ELR (cell line): ENCODE results near the gene POU6F2.
"Not testable (repeated sequence)": the region's sequence is repeated elsewhere in the genome, so short reads cannot be mapped to it uniquely, and the experiment has no call there.

Experiments used
- DNase-seq: peaks from one replicate; pipeline ENCODE4 v3.0.0-alpha.2; 2015; ENCODE audit warnings: low read depth

The POU6F2 gene

DNA sequence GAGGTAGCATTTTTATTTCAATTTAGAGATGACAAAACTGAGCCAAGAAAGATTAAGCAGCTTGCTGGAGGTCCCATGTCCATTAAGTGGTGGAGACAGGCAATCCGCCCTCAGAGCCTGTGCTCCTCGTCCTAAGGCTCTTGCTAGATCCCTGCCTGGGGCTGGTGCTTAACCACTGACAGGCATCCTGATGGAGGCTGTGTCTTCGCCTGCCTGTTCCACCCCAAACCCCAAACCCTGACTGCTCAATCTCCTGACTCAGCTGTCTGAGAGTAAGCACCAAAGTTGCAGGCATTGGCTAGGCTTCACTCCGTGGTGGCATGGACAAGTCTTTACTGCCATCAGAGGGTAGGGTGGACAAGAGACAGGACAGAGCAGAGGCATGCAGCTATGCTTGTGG lies 209.4 kb downstream of the POU6F2 start:
- no peak for DNase-seq

DNA sequence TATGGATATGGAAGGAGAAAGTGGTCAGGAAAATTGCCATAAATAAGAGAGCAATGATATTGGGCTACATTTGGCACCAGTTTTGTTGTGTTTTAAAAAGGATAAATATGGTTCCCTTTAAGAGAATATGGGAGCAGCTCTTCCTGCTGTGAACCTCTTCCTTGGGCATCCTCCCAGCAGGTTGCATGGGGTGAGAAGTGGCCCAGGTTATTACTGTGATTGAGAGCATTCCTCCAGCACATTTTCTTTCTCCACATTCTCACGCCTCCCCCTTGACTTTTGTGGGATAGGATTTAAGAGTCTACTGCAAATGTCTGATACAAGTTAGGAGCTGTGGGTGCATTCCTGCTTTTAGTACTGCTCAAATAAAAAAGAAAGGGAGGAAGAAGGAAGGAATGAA lies 214.8 kb downstream of the POU6F2 start:
- no peak for DNase-seq

DNA sequence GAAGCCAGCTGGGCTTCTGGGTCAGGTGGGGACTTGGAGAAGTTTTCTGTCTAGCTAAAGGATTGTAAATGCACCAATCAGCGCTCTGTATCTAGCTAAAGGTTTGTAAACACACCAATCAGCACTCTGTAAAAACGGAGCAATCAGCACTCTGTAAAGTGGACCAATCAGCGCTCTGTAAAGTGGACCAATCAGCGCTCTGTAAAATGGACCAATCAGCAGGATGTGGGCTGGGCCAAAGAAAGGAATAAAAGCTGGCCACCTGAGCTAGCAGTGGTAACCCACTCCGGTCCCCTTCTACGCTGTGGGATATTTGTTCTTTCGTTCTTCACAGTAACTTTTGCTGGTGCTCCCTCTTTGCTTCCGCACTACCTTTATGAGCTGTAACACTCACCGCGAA lies 216.7 kb downstream of the POU6F2 start:
- DNase-seq = not testable (repeated sequence)

DNA sequence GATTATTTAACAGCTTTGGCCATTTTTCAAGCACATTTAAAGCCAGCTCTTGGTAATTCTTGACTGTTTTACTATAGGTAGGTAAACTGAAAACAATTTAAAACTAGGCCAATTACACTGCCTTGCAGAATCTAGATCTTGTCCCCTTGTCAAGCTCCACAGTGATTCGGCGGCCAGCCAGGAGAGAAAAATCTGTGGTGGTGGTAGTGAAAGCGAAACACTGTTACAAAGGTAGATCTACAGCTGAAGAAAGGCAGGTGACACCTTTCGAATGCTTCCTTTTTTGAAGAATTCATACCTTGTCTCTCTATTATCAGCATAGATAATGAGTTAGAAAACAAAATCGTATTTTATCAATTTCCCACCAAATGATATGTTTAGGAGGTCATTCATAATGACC lies 218.3 kb downstream of the POU6F2 start:
- DNase-seq = no peak

DNA sequence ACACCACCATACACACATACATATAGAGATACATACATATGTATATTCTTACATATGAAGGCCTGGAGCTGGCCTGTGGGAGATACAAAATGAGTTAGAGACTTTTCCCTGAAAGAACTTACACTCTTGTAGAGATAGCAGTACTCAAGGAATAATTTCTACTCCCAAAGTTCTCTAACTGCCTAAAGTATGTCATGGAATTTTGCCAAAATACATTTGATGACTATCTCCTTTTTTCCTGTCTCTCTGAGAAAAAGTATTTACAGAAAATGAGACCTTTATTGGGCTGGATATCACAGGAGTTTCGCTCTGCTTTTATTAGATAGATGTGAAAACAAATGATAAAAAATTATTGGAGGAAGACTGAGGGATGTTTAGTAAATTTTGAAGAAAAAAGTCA lies 220.1 kb downstream of the POU6F2 start:
- DNase-seq = no peak

DNA sequence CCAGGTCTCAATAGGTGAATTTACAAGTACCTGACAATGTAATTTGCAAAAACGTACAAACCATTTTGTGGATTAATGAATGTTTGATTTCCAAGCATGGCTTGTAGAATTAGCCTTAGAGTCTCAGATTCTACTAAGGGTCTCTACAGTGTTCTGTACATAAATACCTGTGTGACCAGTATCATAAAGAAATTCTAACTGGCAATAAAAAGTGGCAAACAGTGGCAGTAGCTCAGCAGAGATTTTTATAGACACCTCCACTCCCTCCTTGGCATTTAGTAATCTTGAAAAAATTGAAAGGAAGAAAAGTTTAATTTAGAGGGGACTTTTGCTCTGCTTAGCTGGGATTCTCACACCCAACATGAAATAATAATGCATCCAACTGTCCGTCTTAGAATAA lies 220.8 kb downstream of the POU6F2 start:
- no peak for DNase-seq

DNA sequence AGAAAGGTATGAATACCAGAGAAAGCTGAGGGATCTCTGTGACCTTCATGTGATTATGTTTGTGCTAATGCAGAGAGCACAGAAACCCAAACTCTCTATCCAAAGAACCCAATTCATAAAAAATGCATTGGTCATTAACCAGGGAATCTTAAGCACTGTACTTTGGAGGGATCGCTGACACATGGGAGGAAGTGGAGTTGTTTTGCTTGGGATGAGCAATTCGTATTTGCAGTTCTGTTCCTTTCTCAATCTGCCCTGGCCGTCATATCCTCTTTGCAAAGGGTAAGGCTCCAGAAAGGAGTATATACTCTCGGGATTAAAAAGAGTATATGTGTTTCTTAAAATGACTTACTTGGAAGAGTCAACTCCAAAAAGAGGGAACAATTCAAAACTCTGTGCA lies 221.3 kb downstream of the POU6F2 start:
- no peak for DNase-seq

DNA sequence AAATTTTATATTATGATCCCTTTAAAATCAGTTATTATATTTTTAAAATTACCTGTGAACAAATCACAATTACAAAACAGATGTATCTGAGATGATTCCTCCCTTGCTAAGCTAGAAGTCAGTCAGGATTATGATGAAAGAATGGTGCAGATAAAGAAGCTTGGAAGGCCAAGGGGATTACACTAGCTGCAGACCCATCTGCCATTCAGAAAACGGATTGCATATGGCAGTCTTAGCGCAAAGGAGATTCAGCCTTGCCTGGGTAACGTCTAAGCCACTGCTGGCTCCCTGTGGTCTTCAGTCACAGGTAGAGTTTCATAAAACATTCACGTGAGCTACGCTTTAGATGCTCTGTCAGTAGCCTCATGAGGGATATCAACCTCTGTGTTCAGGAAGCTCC lies 222.2 kb downstream of the POU6F2 start:
- DNase-seq = no peak

DNA sequence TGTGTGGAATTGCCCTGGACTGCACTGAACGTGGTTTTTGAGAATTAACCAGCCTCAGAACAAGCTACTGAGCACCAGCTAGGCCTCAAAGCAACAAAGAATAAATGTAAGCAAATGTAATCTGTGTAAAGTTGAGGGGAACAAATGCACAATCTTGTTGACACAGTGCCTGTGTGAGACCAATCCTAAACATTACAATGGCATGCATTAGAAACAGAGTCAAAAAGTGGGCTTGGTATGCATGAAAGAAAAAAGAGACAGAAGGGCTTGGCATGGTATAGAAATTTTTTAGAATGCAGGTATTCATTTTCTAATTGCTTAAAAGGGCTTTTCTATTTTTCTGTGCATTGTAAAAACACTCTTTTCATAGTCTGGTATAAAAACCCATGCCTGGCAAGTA lies 224.3 kb downstream of the POU6F2 start:
- DNase-seq = no peak

DNA sequence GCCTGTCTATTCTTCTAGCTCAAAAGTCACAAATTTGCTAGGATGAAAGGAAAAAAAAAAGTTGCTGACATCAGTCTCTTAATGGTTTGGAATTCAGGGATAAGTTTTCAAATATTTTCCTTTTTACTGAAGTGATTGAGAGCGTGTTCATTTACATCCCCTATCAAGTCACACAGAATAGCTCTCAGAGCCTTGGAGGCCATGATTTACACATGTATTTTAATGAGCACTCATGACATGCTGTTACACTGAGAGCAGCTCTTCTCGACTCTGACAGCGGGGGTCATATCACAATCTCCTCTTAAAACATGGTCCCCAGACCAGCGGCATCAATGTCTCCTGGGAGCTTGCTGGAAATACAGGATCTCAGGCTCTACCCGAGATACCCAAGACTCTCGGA lies 232.7 kb downstream of the POU6F2 start:
- no peak for DNase-seq

DNA sequence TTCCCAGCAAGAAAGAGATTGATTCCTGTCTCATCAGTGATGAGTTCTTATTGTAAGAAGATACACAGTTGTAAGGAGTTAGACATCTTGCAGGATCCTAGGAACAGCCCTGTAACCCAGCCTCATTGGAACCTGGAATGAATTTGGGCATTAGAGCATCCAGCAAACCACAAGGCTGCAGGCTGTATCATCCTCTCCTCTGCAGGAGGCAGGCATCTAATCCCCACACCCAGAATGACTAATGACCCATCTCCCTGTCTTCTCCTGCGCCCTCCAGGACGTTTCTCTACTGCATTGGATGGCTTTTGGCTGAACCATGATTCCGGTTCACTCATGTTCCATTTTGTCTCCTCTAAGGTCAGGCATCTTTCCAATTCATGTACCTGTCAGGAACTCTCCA lies 233.9 kb downstream of the POU6F2 start:
- no peak for DNase-seq

DNA sequence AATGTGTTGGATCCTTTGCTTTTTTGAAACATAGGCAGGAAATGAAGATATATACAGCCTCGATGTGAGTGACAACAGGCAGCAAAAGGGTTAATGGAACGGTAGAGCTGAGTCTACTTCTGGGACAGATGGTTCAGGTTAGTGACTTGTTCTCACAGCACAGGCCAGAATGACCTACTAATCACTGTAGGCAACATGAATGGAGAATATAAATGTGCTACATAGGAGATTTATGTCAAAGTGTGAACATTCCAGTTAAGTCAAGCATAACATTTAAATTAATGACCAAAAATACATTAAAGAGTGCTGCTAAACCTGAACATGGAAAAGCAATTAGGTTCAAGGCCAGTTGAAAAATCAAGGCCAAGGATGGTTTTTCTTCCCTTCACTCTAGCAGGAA lies 235.2 kb downstream of the POU6F2 start:
- DNase-seq = no peak

DNA sequence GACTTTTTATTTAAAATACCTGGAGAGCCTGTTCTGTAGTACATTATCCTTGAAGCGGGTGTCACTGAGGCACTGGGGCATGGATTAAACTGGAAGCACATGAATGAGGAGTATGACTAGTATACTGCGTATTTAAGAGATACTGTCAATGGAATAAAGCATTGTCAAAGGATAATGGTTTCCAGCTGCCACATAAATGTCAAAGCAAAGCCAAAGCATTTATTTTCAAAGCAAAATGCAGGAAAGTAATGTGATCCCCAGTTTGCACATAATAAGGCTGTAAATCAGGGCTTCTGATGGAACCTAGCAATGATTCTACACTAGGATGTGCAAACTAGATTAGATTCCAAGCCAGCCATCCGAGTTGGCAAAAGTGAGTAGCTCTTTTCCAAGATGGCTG lies 240.1 kb downstream of the POU6F2 start:
- no peak for DNase-seq

DNA sequence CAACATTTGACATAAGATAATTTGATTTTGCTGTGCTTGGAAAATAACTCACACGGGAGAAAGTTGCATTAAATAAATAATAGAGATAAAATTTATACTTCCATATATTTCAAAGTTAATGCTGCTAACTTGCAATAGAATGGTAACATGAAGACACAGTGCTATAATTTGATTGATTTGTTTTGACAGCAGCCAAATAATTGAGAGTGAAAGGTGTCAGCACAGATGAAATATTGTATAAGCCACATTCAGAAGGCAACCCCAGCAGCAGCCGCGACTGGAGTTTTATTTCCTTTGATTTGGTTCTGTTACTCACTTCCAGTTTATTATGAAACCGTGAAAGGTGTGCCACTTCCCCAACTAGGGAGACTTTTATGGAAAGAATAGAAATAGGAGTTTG lies 242.2 kb downstream of the POU6F2 start:
- no peak for DNase-seq

DNA sequence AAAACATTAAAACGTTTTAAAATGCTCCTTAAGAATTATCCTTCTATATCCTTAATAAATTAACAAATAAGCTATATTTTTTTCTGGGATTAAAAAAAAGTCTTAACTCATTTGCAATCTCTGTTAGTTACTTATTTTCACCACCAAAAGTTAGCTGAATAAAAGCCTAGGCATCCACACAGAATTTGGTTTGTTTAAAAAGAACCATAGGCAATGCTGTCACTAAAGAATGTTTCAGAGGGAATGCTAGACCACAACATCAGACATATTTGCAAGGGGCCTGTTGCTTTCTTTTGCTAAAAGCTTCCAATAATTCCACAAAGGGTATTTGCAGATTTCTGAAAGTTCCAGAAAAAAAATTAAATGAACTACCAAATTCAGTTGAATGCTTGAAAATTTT lies 244.2 kb downstream of the POU6F2 start:
- DNase-seq = no peak

DNA sequence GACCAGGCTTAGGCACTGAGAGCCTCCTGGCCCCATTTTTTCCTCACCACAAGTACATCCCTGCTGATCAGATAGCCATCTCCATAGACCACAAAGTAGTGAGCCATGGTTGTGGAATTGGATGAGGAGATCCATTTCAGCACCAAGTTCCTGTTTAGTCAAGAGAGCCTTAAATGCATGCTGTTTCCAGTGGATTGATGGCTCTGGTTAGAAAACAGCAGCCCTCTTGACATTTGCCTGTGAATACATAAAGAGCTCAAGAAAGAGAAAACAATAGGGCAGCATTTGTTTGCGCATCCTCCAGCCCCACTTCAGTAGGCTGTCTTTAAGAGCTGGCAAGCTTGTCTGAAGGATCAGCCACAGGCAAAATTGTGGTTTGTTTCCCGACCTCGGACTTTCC lies 251.2 kb downstream of the POU6F2 start:
- peak; percentile 37 for DNase-seq

DNA sequence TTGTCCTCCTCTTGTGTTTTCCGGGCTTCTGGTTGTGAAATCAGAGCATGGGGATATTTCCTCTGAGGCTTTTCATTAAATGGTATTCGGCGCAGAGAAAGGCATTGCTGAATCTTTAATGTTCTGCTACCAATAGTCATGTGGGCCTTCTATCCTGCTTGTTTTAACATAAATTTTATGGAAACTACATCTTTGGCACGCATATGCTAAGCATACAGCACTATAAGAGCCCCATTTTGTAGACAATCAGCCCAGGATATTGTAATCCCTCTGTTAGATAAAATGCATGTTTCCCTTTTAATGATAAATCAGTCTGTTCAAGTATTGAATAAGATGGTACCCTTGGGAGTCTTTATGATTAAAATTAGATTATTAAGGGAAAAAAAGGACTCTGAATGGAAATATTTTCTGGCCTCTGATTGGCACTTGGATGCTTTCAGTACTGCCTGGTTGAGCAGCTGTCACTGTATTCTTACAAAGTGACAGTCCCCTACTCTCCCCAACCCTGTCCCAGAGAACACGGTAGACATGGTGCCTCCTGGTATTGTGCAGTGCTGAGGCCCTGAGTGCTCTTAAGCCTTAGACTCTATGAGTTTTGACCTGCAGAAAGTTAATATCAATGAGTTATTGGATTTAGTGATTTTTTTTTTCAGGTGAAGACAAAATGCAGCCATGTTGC lies 256.3 kb downstream of the POU6F2 start:
- no peak for DNase-seq

DNA sequence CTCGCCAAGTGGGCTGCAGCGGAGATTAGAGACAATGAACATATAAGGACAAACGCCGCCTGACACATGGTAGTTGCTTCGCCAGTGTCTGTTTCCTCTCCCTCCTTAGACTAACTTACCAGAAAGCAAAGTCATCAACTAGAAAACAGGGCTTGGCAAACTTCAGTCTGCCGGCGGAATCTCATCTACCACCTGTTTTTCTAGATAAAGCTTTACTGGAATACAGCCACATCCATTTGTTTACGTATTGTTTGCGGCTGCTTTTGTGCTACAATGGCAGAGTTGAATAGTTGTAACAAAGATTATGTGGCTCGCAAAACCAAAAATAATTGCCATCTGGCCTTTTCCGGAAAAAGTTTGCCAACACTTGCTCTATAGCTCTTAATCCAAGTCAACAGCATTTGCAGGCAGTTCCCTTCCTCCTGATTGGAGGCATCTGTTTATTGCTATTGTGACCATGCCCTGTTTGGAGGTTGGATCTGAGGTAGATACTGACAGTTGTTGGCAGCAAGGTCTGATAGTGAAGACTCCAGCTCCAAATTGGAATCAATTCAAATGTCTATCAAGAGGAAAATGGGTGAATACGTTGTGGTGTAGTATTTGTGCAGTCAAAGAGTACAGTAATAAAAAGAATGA lies 260.6 kb downstream of the POU6F2 start:
- DNase-seq = no peak

DNA sequence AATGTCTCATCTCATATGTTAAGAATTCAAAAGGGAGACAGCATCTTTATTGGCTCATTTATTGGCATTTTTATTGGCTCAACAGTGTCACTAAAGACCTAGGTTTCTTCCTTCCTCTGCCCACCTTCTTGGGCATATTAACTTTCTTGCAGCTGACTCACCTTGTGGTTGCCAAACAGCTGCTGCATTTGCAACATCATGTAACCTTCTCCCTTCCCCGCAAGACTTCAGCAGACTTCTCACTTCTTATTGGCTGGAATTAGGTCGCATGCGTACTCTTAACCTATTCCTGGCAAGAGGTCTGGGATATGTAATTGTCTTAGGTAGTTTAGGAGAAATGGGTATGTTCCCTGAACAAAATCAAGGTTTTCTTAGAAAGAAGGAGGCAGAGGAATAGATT lies 263.2 kb downstream of the POU6F2 start:
- no peak for DNase-seq

DNA sequence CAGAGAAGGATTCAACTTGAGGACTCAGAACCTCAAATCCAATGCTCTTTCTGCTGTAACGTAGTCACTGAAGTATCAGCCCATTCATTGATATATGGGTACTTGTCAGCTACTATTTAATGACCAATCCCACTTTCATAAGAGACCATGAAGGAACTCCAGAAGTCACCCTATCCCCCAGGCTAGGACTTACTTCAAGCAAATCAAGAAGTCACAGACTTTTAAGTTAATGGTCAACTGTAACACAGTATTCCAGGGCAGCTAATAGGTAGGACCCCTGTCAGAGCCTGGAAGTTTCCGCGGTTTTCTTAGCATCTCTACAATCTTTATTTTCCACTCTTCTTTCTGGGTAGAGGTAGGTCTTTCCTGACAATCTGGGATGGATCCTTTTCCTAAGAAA lies 269.9 kb downstream of the POU6F2 start:
- no peak for DNase-seq

DNA sequence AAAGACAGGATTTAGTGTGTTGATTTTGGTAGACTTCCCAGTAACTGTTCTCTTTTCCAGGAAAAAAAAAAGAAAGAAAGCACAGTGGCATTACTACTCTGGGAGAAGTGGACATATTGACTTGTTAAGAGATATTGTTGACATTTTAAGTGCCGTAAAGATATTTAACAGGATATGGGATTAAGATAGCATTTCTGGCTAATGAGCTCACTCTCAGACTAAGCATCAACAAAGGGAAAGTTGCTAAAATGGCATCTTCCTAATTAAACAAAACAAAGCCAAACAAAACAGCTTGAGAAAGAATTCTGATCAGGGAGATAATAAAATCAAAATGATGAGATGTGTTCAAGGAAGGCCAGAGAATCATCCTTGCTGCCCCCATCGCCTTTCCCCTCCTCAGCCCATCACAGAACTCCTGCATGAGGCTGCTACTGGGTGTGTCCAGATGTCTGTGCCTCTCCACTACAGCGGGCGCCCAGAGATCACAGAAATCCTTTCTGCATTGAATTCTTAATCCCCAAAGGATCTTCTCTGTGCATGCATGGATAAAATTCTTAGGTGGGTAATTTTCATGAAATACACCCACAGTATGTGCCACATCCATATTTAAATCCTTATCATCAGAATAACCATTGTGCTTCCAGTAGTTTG lies 270.5 kb downstream of the POU6F2 start:
- no peak for DNase-seq

DNA sequence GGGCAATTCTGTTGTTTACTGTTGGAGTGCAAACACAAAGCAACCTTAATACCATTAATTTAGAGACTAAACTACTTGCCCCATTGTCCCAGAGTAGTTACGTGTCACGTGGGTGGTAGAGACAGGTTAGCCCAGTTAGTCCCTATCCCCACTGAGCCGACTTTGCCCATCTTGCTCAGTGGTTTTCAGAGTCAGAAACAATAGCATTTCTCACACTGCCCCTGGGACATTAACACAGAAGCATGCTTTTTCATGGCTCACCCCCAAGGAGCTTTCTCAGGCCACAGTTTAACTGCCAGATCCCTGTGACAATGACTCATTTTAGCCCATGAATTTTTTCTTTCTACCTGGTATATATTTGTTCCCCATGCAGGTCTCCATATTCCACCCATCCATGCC lies 271.0 kb downstream of the POU6F2 start:
- no peak for DNase-seq

DNA sequence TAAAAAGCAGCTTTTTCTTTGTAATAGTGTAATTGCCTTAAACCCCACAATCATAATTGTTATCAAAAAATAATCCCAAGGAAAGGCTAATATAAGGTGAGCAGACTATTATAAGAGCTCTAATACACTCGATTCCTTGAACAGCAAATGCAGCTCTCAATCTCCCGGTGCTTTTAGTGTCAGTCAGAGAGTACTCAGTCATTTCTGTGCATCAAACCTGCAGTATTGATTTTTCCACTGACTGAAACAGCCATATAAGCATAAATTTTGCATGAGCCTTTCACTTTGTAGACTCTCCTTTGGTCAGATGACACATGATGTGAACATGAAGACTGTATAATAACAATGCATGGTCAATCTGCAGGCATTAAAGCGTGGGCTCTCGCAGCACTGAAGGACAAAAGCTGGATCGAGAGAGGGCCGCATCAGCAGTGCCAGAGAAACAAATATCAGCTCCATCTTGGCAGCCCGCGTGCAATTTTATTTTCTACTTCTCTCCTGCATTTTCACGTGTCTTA lies 272.0 kb downstream of the POU6F2 start:
- DNase-seq = no peak

DNA sequence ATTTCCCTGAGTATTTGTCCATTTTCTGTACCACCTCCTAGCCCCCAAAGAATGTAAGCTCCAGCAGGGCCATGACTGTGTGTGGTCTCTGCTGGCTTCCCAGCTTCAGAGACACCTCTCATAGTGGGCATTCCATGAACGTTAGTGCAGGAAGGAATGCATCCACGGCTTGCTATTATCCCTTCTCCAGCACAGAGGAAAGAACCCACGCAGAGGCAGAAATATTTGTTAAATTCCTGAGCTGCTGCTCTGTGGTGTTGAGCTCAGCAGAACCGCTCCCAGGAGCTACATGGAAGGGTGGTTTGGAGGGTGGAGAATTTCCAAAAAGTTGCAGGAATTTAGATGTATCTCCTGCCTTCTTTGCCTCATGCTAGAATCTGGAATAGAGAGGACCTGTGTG lies 275.2 kb downstream of the POU6F2 start:
- DNase-seq = no peak
